LoVo (cell line): ENCODE data around the gene OSGEPL1.
"Not testable (repeated sequence)": the region's sequence is repeated elsewhere in the genome, so short reads cannot be mapped to it uniquely, and the experiment has no call there.

ENCODE experiments used
- DNase-seq: peaks from one replicate; pipeline ENCODE4 v3.0.0-alpha.2; 2016; ENCODE audit warnings: low spot score

OSGEPL1 gene

DNA sequence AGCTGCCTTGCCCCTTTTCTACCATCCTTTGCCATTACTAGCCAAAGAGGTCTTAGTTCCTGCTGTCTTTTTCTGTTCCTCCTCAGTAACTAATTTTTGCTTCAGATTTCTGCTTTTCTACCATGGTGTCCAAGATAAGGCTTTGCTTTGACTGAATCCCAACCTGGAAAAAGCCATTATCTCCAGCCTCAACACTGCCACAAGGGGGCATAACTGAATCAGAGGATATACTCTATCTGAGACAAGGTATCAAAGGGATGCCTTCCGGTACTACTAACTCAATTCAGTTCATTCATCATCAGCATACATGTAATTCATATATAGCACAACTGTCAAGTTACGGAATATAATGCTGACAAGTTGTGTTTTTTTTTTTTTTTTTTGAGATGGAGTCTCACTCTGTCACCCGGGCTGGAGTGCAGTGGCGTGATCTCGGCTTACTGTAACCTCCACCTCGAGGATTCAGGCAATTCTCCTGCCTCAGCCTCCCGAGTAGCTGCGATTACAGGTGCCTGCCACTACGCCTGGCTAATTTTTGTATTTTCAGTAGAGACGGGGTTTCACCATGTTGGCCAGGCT is 11.4 kb downstream of the OSGEPL1 start:
- DNase-seq, result peak; percentile 41

DNA sequence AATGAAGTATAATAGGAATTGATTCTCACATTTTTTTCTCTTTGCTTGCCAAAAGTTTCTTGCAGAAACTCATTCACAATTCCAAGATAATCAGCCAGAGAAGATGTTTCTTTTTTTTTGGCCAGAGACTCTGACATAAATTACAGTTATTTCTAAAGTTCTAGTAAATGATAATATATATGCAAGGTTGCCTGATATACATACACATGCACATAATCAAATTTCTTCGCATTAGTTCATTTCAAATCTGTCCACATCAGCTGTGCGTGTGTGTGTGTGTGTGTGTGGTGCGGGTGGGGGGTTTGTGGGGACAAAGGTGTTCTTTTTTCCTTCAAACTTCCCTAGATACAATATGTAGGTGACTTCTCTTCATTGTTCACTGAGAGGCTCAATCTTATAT is 33.2 kb downstream of the OSGEPL1 start:
- no peak for DNase-seq

GRCh38 chr2:189726849-189727248 is 35.7 kb downstream of the OSGEPL1 start:
- no peak for DNase-seq

- no peak for DNase-seq
Measured at GRCh38 chr2:189726271-189726670, 36.3 kb downstream of the OSGEPL1 start.

- DNase-seq, result no peak
Measured at GRCh38 chr2:189723192-189723591, 39.4 kb downstream of the OSGEPL1 start.

- DNase-seq, result no peak
Measured at GRCh38 chr2:189719571-189719970, 43.0 kb downstream of the OSGEPL1 start.

DNA sequence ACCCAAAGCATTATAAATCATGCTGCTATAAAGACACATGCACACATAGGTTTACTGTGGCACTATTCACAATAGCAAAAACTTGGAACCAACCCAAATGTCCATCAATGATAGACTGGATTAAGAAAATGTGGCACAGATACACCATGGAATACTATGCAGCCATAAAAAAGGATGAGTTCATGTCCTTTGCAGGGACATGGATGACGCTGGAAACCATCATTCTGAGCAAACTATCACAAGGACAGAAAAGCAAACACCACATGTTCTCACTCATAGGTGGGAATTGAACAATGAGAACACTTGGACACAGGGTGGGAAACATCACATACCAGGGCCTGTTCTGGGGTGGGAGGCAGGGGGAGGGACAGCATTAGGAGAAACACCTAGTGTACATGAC is 45.0 kb downstream of the OSGEPL1 start:
- not testable (repeated sequence) for DNase-seq

GRCh38 chr2:189709501-189710221 is 52.9 kb downstream of the OSGEPL1 start:
- DNase-seq, result no peak

DNA sequence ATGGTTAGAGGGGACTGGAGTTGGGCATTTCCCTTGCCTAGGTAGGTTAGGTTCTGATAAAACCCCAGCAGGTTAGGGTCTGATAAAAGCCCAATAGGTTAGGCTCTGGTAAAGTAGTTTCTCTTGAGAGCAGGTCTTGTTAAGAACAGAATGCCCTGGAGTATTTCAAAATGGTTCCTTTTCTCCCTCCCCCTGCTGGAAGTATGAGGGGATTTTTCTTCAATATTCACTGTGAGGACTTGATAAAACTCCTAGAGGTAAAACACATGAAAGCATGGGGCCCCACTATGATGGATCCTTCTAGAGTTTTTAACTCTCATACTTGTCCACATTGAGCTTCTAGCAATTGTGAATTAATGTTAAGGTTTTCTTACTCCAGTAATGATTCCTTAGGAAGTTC is 60.5 kb downstream of the OSGEPL1 start:
- DNase-seq, result no peak

DNA sequence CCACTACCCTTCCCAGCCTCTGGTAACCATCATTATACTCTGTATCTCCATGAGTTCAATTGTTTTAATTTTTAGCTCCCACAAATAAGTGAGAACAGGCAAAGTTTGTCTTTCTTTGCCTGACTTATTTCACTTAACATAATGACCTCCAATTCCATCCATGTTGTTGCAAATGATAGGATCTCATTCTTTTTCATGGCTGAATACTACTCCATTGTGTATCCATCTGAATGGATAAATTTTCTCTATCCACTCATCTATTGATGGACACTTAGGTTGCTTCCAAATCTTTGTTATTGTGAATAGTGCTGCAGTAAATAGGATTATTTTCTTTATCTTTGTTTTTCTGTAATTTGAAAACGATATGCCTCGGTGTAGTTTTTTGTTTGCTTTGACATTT is 61.9 kb downstream of the OSGEPL1 start:
- DNase-seq, result no peak

DNA sequence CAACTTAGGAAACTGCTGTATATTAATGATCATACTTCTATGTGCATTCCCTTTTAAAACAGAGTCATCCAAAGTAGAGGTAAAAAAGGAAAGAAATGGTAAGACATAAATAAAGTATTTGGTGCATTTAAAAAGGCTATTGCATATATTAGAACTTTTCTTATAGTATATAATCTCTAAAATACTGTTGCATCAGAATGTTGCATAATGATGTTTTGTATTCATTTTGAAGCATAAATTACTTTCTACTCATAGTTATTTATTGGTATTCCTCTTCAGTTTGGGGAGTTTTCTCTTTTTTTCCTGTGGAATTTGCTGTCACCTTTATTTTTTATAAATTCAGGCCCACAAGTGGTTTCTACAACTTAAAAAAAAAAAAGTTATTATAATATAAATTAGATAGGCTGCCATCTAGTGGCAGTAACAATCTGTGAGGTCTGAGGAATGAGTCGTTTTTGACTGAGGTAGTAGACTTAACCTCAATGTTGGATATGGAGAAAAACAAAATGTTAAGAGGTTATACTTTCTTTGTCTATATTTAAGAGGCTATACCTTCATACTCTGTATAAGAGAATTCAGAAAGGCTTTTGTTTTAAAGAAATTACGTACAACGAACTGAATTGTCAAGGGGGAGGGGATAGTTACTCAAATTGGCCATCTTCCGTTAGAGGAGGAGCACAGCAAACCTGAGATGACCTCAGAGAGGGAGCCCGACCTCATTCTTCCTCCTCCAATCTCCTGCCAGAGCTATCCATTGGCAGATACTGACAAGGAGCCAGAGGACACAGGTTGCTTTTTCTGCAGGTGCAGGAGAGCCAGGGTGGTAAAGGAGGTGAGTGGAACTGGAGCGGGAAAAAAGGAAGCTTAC is 64.3 kb downstream of the OSGEPL1 start:
- DNase-seq, result peak; percentile 39
